Fibroblast of the aortic adventitia (primary cell): ENCODE results near the gene NBAS. TPM values are rescaled to one million over a fixed set of nuclear protein-coding genes. Genes with fewer than 3 reads are reported as not detected.

ENCODE experiments used
- DNase-seq: peaks from one replicate; pipeline ENCODE4 v3.0.0-alpha.2; 2010; ENCODE audit warnings: low read depth
- H3K4me3 ChIP-seq: 2 replicates; pipeline ENCODE4 v1.5.1; 2011; ENCODE audit warnings: low read depth, mild to moderate bottlenecking, control low read depth, low read length, moderate library complexity
- total RNA-seq: library from RNA; depleted of rRNA; stranded (reverse); fragments of >200 nt; gene quantifications from 2 replicates; pipeline ENCODE4 v1.2.3, GENCODE V29; 2012; ENCODE audit warnings: low replicate concordance
- TF ChIP-seq, protein P1 (sequence below): IDR thresholded peaks from 2 replicates; pipeline ENCODE4 v1.5.1; 2011; ENCODE audit warnings: mild to moderate bottlenecking, low read length, control low read depth, inconsistent platforms; ENCODE audit not compliant: insufficient read depth

Gene NBAS
- total RNA-seq, 1 donor, result 76.0 TPM

DNA sequence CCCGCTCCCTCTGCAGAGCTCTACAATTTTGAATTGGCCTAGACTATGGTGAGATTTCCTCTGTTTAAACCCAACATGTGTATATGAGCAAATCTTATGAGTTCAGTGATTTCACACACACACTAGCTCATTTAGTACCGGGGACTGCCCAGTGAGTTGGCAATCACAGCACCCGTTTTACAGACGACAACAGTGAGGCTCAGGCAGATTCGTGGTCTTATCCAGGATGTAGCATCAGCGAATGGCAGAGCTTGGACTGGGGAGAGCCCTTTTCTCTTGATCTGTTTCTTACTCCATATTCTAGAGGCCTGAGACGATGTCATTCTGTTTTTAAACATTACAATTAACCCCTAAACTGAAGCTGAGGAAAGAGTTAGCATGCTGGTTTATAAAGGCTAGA is 419.9 kb downstream of the NBAS start:
- H3K4me3 ChIP-seq, result no peak overlapping the region
- DNase-seq, result no peak
- TF ChIP-seq, protein P1, sequence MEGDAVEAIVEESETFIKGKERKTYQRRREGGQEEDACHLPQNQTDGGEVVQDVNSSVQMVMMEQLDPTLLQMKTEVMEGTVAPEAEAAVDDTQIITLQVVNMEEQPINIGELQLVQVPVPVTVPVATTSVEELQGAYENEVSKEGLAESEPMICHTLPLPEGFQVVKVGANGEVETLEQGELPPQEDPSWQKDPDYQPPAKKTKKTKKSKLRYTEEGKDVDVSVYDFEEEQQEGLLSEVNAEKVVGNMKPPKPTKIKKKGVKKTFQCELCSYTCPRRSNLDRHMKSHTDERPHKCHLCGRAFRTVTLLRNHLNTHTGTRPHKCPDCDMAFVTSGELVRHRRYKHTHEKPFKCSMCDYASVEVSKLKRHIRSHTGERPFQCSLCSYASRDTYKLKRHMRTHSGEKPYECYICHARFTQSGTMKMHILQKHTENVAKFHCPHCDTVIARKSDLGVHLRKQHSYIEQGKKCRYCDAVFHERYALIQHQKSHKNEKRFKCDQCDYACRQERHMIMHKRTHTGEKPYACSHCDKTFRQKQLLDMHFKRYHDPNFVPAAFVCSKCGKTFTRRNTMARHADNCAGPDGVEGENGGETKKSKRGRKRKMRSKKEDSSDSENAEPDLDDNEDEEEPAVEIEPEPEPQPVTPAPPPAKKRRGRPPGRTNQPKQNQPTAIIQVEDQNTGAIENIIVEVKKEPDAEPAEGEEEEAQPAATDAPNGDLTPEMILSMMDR, result no peak

DNA sequence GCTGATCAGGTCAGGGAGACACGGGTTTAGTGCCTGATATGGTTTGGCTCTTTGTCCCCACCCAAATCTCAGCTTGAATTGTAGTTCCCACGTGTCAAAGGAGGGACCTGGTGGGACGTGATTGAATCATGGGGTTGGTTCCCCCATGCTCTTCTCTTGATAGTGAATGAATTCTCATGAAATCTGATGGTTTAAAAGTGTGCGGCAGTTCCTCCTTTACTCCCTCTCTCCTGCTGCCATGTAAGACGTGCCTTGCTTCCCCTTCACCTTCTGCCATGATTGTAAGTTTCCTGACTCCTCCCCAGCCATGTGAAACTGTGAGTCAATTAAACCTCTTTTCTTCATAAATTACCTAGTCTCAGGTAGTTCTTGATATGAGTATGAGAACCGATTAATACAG is 424.5 kb downstream of the NBAS start:
- no peak overlapping the region for H3K4me3 ChIP-seq
- TF ChIP-seq, protein P1, result no peak
- DNase-seq, result no peak

DNA sequence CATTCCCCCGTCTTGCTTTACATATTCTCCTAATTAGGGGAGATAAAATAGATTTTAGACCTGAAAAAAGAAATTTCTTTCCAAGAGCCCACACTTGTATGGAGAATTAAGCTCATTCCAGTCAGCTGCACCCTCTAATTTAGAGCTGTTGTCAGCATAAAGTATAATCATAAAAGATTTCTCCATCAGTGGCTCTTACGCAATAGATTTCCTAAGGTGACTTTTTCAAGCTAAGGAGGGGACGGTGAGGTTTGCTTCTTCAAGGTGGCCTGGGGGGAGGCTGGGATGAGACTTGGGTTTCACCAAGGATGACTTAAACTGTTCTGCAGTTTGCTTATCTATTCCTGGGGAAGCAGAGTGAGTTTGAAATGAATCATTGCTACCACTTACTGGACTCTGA is 426.2 kb downstream of the NBAS start:
- no peak overlapping the region for H3K4me3 ChIP-seq
- no peak for DNase-seq
- TF ChIP-seq, protein P1, result no peak

DNA sequence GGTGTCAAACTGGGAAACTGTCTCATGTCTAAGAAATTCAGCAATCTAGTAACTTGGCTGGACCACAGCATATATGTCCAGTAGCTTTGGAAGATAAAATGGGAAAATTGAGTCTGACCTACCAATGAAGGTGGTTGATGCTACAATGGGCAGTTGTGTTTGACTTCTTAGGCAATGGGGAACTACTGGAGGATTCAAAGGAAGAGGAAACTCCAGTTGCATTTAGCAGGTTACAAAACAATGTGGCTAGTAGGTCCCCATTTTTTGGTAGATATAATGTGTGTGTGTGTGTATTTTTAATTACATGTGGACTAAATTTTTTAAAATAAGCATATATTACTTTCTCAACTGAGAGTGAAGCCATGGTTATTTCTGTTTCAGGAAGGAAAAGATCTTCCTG is 427.7 kb downstream of the NBAS start:
- H3K4me3 ChIP-seq, result no peak overlapping the region
- TF ChIP-seq, protein P1, result no peak
- DNase-seq, result no peak

DNA sequence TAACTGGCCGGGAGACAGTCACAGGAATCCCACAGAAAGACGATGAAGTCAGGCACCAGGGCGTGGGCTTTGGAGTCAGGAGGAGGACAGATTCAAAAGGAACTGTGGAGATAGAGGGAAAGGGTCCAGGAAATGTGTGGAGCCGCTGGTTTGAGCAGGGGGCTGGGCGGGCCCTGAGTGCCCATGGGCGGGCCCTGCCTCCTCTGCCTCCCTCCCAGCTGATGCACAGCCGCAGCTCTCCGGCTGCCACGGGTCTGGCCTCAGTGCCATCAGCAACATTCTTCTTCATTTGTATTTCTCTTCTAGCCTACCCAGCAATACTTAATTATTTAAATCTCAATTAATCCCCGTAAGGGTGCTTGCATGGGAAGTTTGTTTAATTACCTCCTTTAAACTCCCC is 432.3 kb downstream of the NBAS start:
- H3K4me3 ChIP-seq, result no peak overlapping the region
- DNase-seq, result no peak
- TF ChIP-seq, protein P1, result no peak

DNA sequence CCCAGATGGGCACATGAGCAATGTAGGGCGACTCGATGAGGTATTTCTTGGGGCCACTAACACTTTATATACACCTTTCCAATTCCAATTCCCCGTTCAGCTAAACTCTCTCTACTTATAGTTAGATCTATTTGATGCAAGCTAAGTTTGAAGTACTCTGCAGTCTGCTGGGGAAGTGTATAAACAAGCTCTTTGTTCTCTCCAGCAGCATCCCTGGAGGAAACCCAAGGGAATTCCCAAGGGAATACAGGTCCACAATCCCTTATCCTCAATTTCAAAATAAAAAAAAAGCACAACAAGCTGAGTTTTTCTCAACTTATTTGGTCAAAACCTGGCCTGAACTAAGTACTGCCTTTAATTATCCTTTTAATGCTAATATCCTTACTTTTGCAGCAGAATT is 433.3 kb downstream of the NBAS start:
- no peak overlapping the region for H3K4me3 ChIP-seq
- DNase-seq, result no peak
- TF ChIP-seq, protein P1, result no peak

DNA sequence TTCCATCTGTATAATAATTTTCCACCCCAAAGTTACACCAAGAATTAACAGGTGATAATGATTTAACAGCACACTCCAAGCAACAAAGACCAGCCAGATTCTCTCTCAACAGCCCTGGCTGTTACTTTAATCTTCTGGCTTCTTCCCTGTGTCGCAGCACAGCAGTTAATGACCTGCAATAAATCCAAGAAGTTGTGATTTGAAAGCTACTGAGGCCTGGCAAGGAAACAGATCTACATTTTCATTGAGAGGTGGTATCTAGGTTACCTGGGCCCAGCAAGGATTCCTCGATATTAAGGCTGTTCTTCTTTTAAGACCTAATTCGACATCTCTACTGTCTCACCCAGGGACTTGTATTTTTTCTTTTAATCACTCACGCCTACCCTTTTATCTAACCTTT is 433.8 kb downstream of the NBAS start:
- no peak for DNase-seq
- TF ChIP-seq, protein P1, result no peak
- no peak overlapping the region for H3K4me3 ChIP-seq
